Measurements from ENCODE around the gene ZNF830.

GRCh38 chr17:34916120-34916519, 45.2 kb upstream of the ZNF830 start:
- no peak for TF ChIP-seq CTCF (IDR thresholded peaks at IDR 0.05)
- TF ChIP-seq POLR2A (IDR thresholded peaks at IDR 0.05) = no peak
- no peak for TF ChIP-seq EP300 (IDR thresholded peaks at IDR 0.05)

Measured in ovary (tissue), 3 donors.